Prostate gland (tissue), 2 donors: Measurements from ENCODE around the gene AP3B1. TPM values are rescaled to one million over a fixed set of nuclear protein-coding genes. Genes with fewer than 3 reads are reported as not detected.

ENCODE experiments used
- DNase-seq: peaks from one replicate; pipeline ENCODE4 v3.0.0-alpha.2; 2019; ENCODE audit warnings: low spot score
- H3K27ac ChIP-seq, 2 donors: fragments of 200-600 bp; sonication (generic); 2 replicates each; pipeline ENCODE4 v1.5.1; 2017 to 2019
- H3K27me3 ChIP-seq: fragments of 200-600 bp; sonication (generic); replicated peaks from 2 replicates; pipeline ENCODE4 v1.5.1; 2019; ENCODE audit not compliant: insufficient read depth
- H3K36me3 ChIP-seq, 2 donors: fragments of 200-600 bp; sonication (generic); 1 replicate in 1 of 2; 2 replicates in 1 of 2; pipeline versions ENCODE4 v1.5.1 to v1.8.1; 2017 to 2019
- H3K4me1 ChIP-seq: fragments of 200-600 bp; sonication (generic); replicated peaks from 2 replicates; pipeline ENCODE4 v1.5.1; 2019
- H3K4me3 ChIP-seq, 2 donors: fragments of 200-600 bp; sonication (generic); 2 replicates each; pipeline ENCODE4 v1.5.1; 2017 to 2019
- H3K9me3 ChIP-seq: fragments of 200-600 bp; sonication (generic); 2 replicates; pipeline ENCODE4 v1.5.1; 2017
- CTCF ChIP-seq, 4 experiments: fragments of 200-600 bp in 2 of 4; fragments of 450-650 bp in 2 of 4; sonication (generic) in 2 of 4; IDR thresholded peaks; 1 replicate in 3 of 4; 2 replicates in 1 of 4; pipeline ENCODE4 v1.5.1; 2016 to 2019; ENCODE audit warnings: antibody characterized with exemption in 4 of 4, mild to moderate bottlenecking in 2 of 4, moderate library complexity in 2 of 4
- POLR2A ChIP-seq: fragments of 450-650 bp; IDR thresholded peaks from one replicate; pipeline ENCODE4 v1.6.1; 2016; ENCODE audit warnings: antibody characterized with exemption, mild to moderate bottlenecking
- POLR2AphosphoS5 ChIP-seq: sonication (generic); formaldehyde crosslinking; IDR thresholded peaks from one replicate; pipeline ENCODE4 v1.6.1; 2017; ENCODE audit warnings: antibody characterized with exemption
- WGBS: methylation state at CpG from one replicate; pipeline ENCODE4 v1.1.5; 2018; 5-methylcytosine and 5-hydroxymethylcytosine counted together
- intact Hi-C: fragments of 100-400 bp; cut with DNase I; formaldehyde crosslinking; loops from one replicate; pipeline ENCODE4 v1.14.2; 2022
- total RNA-seq, 2 donors: library from RNA; depleted of rRNA; stranded (reverse); fragments of >200 nt; gene quantifications; one replicate each; pipeline ENCODE4 v1.1.0, GENCODE V29; 2016

Gene AP3B1
- total RNA-seq, 2 donors from 2014 or later, result 33.1 to 60.5 TPM

- Histone ChIP-seq H3K27ac (no peak overlapping the region), H3K27me3 (peaks cover 14% of the 10 kb centered on the region), H3K9me3 (no peaks in the 10 kb centered on the region), H3K4me3 (no peak overlapping the region), H3K36me3 (no peaks in the 10 kb centered on the region), H3K4me1 (no peaks in the 10 kb centered on the region)
- no peak for DNase-seq
- TF ChIP-seq POLR2AphosphoS5 (no peak), CTCF (IDR thresholded peaks at IDR 0.05) (no peak), POLR2A (no peak)
- intact Hi-C loops, result no loop called here
- 37% methylated on average over 2 of the region's 2 CpGs for WGBS
These were observed 333.6 kb downstream of the AP3B1 start for GRCh38 chr5:77960863-77961396.

- H3K27me3 ChIP-seq, result peaks cover 14% of the 10 kb centered on the region
- 82% methylated on average over 1 of the region's 1 CpG for WGBS
- H3K4me1 ChIP-seq, result no peaks in the 10 kb centered on the region
- intact Hi-C loops, result no loop called here
- no peak for TF ChIP-seq CTCF (IDR thresholded peaks at IDR 0.05)
- H3K36me3 ChIP-seq, result no peaks in the 10 kb centered on the region
- DNase-seq, result no peak
- no peak overlapping the region for H3K4me3 ChIP-seq
- no peaks in the 10 kb centered on the region for H3K9me3 ChIP-seq
- H3K27ac ChIP-seq, result no peak overlapping the region
These were observed 334.2 kb downstream of the AP3B1 start for GRCh38 chr5:77960305-77960704.

GRCh38 chr5:77958642-77959330 is 335.7 kb downstream of the AP3B1 start:
- Histone ChIP-seq H3K27me3 (peaks cover 14% of the 10 kb centered on the region), H3K9me3 (no peaks in the 10 kb centered on the region), H3K4me3 (no peak overlapping the region), H3K36me3 (no peaks in the 10 kb centered on the region), H3K4me1 (no peaks in the 10 kb centered on the region), H3K27ac (no peak overlapping the region)
- WGBS, result 32% methylated on average over 12 of the region's 12 CpGs
- intact Hi-C loops, result no loop called here
- DNase-seq, result no peak
- TF ChIP-seq CTCF (IDR thresholded peaks at IDR 0.05), result no peak
- TF ChIP-seq POLR2AphosphoS5, result no peak
- TF ChIP-seq POLR2A, result no peak

GRCh38 chr5:77957931-77958521 is 336.5 kb downstream of the AP3B1 start:
- Histone ChIP-seq H3K36me3 (no peaks in the 10 kb centered on the region), H3K4me3 (no peak overlapping the region), H3K4me1 (no peaks in the 10 kb centered on the region), H3K27ac (no peak overlapping the region), H3K9me3 (no peaks in the 10 kb centered on the region), H3K27me3 (peaks cover 14% of the 10 kb centered on the region)
- WGBS, result 9% methylated on average over 25 of the region's 38 CpGs
- intact Hi-C loops, result no loop called here
- TF ChIP-seq CTCF (IDR thresholded peaks at IDR 0.05) (no peak), POLR2A (no peak), POLR2AphosphoS5 (no peak)
- no peak for DNase-seq

- H3K27ac ChIP-seq, result no peak overlapping the region
- WGBS, result 19% methylated on average over 20 of the region's 20 CpGs
- no peaks in the 10 kb centered on the region for H3K4me1 ChIP-seq
- no peak for TF ChIP-seq CTCF (IDR thresholded peaks at IDR 0.05)
- TF ChIP-seq POLR2AphosphoS5, result no peak
- no peak for TF ChIP-seq POLR2A
- no peaks in the 10 kb centered on the region for H3K9me3 ChIP-seq
- H3K27me3 ChIP-seq, result peaks cover 14% of the 10 kb centered on the region
- H3K4me3 ChIP-seq, result no peak overlapping the region
- DNase-seq, result no peak
- intact Hi-C loops, result no loop called here
- H3K36me3 ChIP-seq, result no peaks in the 10 kb centered on the region
These were observed 337.0 kb downstream of the AP3B1 start for GRCh38 chr5:77957516-77957915.
